Neural progenitor cell (in vitro differentiated cells): ENCODE measurements around the gene ALX1.

Experiments
- CTCF ChIP-seq: fragments of 200-600 bp; sonication (generic); IDR thresholded peaks from 2 replicates; pipeline ENCODE4 v1.5.1; 2017; ENCODE audit warnings: antibody characterized with exemption, mild to moderate bottlenecking
- EZH2 ChIP-seq: fragments of 200-600 bp; sonication (generic); IDR thresholded peaks from 2 replicates; pipeline ENCODE4 v1.6.1; 2017; ENCODE audit warnings: antibody characterized with exemption, mild to moderate bottlenecking, moderate library complexity
- EZH2phosphoT487 ChIP-seq: fragments of 200-600 bp; sonication (generic); IDR thresholded peaks from 2 replicates; pipeline ENCODE4 v1.6.1; 2017; ENCODE audit warnings: antibody characterized with exemption

DNA sequence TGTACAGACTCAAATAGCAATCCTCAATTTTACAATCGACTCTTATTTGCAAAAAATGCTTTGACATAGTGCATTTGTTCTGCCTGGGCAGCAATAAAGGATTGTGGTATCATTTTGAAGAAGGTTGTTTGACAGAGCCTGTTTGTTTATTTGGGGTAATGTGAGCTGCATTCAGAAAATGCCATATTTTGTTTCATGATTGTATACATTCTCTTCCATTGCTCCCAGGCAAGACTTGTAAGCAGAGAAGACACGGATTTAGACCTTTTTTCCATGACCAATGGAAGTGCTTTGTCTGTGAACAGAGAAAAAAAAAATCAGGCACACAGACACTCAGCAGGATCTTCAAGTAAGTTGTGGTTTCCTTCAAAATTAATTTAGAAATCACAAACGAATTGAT is 35.5 kb upstream of the ALX1 start:
- no peak for TF ChIP-seq CTCF
- TF ChIP-seq EZH2, result no peak
- no peak for TF ChIP-seq EZH2phosphoT487
